NCI-H82 (cell line): ENCODE results near the gene EME2.

Experiments
- DNase-seq: peaks from one replicate; lab custom pipeline; 2025; lab: John Stamatoyannopoulos, UW

EME2 gene

GRCh38 chr16:1745181-1745899 lies 27.3 kb upstream of the EME2 start:
- DNase-seq: no peak

- no peak for DNase-seq
These were observed 26.5 kb upstream of the EME2 start for GRCh38 chr16:1745900-1746692.

GRCh38 chr16:1746693-1747195 lies 25.9 kb upstream of the EME2 start:
- DNase-seq: no peak

GRCh38 chr16:1747934-1748333 lies 24.7 kb upstream of the EME2 start:
- DNase-seq: no peak

- no peak for DNase-seq
These were observed 23.2 kb upstream of the EME2 start for GRCh38 chr16:1749152-1750117.

- no peak for DNase-seq
These were observed 20.7 kb upstream of the EME2 start for GRCh38 chr16:1751946-1752345.

- no peak for DNase-seq
These were observed 19.8 kb upstream of the EME2 start for GRCh38 chr16:1752853-1753252.

- DNase-seq: no peak
These were observed 18.4 kb upstream of the EME2 start for GRCh38 chr16:1754204-1754603.

- DNase-seq: no peak
These were observed 14.7 kb upstream of the EME2 start for GRCh38 chr16:1757714-1758461.

- DNase-seq: no peak
These were observed 13.7 kb upstream of the EME2 start for GRCh38 chr16:1758923-1759322.

GRCh38 chr16:1759511-1759910 lies 13.1 kb upstream of the EME2 start:
- no peak for DNase-seq

- no peak for DNase-seq
These were observed 11.7 kb upstream of the EME2 start for GRCh38 chr16:1760911-1761310.

- no peak for DNase-seq
These were observed 10.9 kb upstream of the EME2 start for GRCh38 chr16:1761751-1762150.

GRCh38 chr16:1762196-1762878 lies 10.3 kb upstream of the EME2 start:
- peak; percentile 78 for DNase-seq

- no peak for DNase-seq
These were observed 9.6 kb upstream of the EME2 start for GRCh38 chr16:1762879-1763520.

GRCh38 chr16:1763521-1764511 lies 8.8 kb upstream of the EME2 start:
- peak; percentile 73 for DNase-seq

GRCh38 chr16:1764971-1765370 lies 7.6 kb upstream of the EME2 start:
- DNase-seq: no peak

GRCh38 chr16:1765826-1766225 lies 6.8 kb upstream of the EME2 start:
- DNase-seq: no peak

GRCh38 chr16:1766231-1766630 lies 6.4 kb upstream of the EME2 start:
- DNase-seq: no peak
